ENCODE data around the gene DDX4.
"Not testable (repeated sequence)": the region's sequence is repeated elsewhere in the genome, so short reads cannot be mapped to it uniquely, and the experiment has no call there.

The DDX4 gene

DNA sequence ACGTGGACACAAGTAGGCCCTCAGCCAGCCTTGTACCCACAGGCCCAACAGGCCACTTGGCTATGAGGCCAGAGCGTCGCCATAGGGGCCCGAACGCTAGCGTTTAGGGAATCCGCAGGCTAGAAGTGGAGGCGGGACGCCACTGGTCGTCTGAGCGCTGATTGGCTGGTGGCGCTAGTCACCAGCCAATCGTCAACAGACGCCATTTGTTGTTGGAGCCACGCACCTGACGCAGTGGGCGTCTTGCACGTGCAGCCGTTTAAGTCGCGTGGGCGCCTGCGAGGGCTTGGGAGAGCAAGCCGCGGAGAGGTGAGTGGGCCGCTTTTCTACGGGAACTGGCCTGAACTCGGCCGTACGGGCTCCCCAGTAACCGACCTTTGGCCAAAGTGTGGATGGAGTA is at the start of gene DDX4:
TSS of gene DDX4 (plus strand) at position 269 of the 400 bp plus-strand sequence. CDS start 903 bp downstream, outside the sequence.
- no peak for DNase-seq (ENCODE audit: low read depth in 2 of 2)

DNA sequence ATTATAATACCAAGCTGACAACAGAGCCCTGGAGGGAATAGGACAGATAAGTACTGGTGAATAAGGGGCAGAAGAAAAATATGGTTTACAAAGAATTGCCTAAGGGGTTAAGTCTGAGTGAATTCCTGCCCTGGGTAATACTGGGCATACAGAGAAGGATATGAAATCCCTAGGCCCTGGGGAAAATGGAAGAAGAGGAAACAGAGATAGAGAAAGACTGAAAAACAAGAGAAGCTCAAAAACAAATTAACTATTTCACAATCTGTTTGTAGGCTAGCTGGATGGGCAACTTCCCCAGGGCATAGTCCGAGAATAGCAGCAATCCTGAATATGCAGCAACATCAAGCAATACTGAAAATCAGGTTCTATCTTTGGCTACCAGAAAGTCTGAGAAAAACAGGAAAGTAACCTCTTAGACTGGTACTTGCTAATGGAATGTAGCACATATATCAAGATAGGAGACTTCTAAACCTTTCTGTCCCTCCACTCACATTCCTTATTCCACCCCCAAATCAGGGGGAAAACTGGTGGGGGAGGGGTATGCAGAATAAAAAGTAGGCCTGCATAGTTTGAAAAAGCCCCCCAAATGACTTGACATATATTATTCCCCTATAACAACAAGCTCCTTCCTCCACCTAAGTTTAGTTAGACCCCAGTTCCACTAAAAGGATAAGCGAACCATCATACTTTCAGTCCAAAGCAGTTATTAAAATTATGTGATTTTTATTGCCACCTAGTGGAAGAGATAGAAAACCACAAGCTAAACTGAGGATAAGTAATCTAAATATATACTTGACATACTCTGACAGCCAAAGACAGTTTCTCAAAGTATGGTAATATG is 46.4 kb upstream of the DDX4 start:
- no peak for DNase-seq (ENCODE audit: low read depth in 2 of 2)

DNA sequence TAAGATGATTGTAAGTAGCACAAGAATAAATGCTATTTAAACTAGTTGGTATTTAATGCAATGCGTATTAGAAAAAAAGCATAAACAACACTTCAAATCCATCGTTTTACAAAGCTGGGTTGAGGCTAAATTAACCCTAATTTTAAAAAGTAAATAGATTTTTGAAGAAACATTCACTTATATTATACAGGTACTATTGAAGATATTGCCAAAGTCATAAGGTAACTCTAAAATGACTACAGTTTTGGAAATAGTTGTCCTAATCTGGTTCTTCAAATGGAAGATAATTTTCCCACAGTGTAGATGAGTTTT is 45.8 kb upstream of the DDX4 start:
- no peak for DNase-seq (ENCODE audit: low read depth in 2 of 2)

DNA sequence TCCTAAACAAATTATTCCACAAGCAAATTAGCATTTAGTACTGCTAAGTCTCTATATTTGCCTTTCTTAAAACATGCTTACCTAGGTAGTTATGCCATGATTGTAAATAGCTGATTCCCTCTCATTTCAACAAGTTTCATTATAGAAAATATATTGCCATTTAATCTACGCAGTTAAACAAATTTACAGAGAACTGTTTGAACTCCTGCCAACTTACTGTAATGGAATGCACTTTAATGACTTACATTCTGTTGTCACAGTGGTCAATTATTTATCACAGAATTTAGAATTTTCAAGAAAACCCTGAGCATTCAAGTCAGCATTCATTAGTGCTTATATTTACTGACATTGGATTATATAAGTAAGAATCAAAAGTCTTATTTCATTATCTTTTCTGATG is 45.4 kb upstream of the DDX4 start:
- no peak for DNase-seq (ENCODE audit: low read depth in 2 of 2)

DNA sequence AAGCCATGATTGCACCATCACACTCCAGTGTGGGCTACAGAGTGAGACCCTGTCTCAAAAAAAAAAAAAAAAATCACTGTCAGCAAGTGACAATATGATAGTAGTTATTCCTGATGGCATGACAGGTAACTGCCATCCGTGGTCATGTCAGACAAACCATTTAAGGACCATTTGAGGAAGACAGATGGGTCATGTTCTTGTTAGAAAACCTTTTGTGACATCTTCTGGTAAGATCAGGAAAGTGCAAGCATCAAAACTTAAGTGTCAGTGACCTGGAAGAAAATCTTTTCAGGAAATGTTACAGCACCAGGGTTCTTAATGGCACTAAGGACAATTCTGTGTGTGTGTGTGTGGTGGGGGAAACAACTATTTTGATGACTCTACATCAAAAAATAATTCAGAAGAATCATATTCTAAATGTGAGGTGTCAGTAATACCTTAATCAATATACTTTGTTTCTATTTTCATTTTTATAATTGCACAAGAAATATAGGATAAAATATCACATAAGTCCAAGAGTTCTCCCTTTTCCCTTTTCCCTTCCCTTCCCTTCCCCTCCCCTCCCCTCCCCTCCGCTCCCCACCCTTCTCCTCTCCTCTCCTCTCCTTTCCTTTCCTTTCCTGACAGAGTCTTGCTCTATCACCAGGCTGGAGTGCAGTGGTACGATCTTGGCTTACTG is 43.6 kb upstream of the DDX4 start:
- DNase-seq (ENCODE audit: low read depth in 2 of 2), result no peak

DNA sequence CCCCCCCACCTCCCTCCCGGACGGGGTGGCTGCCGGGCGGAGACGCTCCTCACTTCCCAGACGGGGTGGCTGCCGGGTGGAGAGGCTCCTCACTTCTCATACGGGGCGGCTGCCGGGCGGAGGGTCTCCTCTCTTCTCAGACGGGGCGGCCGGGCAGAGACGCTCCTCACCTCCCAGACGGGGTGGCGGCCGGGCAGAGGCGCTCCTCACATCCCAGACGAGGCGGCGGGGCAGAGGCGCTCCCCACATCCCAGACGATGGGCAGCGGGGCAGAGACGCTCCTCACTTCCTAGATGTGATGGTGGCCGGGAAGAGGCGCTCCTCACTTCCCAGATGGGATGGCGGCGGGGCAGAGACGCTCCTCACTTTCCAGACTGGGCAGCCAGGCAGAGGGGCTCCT is 41.2 kb upstream of the DDX4 start:
- not testable (repeated sequence) for DNase-seq (ENCODE audit: low read depth in 2 of 2)

DNA sequence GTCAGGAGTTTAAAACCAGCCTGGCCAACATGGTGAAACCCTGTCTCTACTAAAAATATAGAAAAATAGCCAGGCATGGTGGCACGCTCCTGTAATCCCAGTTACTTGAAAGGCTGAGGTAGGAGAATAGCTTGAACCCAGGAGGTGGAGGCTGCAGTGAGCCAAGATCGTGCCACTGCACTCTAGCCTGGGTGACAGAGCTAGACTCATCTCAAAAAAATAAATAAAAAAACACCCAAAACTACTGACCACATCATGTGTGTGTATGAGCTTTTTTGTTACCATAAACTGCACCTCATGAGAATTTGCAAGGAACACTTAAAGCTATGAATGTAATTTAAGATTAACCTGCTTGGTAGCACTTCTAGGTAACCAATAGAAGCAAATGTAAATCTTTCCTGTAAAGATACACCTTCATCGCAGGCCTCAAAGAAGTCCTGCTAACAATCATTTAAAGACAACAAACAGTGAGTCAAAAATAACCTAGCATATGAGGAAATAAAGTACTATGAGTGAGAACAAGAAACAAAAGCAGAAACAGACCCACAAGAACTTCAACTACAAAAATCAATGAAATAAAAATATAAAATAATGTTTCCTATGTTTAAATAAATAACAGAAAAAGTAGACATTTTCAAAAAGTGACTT is 38.7 kb upstream of the DDX4 start:
- DNase-seq (ENCODE audit: low read depth in 2 of 2), result no peak

DNA sequence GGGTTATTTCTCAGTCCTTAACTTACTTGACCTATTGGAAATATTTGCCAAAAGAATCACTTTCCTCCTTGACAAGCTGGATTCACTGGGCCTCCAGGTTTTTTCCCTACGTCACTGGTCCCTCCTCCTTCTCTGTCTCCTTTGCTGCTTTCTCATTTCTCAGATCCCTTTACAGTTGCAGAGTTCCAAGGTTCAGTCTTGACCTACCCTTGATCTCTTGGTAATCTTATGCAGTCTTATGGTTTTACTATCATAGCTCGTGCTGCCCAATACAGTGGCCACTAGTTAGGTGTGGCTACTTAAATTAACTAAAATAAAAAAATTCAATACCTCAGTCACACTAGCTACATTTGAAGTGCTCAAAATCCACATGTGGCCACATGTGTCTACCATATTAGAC is 37.1 kb upstream of the DDX4 start:
- DNase-seq (ENCODE audit: low read depth in 2 of 2), result no peak

DNA sequence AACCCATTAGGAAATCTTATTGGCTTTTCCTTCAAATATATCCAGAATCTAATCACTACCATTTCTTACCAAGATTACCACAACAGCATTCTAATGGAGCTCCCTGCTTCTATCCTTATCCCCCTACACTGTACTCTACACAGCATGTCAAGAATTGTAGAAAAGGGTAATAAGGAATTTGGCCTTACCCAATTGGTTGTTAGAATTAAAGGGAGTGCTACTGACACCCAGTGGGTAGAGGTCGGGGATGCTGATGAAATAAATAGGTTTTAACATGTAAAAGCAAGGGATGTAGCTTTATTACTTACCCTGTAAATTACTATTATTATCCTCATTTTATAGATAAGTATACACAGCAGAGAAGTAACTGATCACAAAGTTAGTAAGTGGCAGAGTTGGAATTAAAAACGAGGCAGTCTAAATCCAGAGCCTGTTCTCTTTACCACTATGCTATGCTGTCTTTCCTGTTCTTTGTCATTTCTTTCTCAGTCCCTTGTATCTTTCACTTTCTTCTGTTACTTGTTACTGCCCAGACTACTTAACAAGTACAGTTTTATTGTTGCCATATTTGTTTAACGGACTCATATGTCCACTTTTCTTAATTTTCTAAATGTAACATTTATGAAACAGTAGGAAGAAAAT is 36.3 kb upstream of the DDX4 start:
- DNase-seq (ENCODE audit: low read depth in 2 of 2), result no peak

DNA sequence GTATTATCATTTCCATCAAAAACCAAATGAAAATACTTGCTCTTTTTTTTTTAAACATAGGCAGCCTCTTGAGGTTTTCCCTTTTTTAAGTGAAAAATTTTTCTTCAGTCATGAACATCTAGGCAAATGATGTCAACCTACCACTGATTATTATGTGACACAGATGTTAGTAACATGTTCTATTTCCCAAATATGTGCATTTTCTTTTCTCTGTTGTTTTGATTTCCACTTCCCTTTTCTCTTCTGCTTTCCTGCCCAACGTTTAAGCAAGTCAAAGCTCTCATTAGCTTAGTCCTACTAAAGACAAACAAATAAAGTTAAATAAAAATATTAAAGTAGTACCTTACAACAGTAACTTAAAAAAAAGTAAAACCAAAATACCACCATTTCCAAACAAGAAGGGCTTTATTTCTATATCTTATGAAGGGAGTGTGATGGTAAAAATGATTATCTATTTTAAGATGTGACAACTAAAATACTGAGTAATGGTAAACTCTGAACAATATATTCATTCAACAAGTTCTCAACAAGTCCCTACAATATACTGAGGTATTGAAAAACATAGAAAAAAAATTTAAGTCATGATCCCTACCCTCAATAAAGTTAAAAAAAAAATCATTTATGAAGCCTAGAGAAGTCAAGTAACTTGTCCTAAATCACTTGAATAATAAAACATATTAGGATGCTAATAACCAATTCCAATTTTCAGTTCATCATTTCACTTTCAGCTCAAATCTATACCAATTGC is 35.1 kb upstream of the DDX4 start:
- DNase-seq (ENCODE audit: low read depth in 2 of 2), result no peak

DNA sequence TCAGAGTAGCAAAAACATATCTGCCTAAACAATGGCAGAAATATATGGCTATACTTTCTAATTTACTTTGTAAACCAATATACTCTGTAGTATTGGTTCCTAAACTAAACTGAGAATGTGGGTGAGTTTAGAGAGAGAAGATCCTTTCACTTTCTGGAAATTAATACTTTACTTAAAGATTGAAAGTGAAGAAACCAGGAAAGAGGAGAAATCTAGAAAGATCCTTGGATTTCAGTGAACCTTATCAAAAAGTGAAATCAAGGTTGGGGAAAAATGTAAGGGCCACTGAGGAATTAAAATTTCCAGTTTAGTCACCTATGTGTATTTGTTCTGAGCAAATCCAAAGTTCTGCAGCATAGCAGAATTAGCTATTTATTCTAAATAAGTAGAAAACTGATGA is 31.6 kb upstream of the DDX4 start:
- DNase-seq (ENCODE audit: low read depth in 2 of 2), result no peak

DNA sequence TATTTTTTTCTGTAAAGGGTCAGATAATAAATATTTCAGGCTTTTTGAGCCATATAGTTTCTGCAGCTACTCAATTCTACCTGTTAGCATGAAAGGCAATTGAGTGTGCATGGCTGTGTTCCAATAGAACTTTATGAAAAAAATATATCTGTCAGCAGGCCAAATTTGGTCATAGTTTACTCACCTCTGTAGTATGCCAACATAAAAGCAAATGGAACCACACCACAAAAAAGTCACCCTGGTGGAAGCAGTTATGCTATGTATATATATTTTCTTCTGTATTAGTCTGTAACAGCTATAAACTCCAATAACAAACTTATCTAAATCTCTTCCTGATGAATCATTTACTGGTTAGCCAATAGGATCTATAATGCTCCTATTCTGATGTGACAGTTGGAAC is 29.1 kb upstream of the DDX4 start:
- no peak for DNase-seq (ENCODE audit: low read depth in 2 of 2)

DNA sequence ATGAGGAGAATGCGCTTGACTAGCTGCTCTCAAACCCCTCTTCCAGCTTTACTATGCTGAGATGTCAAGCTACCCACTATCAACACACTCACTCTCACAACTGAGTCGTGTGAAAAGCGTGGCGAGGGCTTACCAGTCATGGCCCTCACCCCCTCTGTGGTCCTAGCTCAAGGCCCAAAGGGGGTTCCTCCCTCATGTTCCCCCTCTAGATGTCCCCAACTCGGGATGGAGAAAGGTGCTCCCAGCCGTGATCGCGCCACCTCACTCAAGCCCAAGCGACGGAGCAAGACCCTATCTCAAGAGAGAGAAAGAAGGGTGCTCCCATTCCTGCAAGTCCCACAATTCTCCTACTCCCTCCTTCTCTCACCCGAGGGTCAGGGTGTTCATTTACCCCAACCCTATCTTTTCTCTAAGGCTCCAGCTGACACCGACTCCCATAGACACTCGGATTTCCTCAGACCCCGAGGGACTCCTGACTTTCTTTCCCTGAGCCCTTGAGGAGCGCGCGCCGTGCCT is 26.3 kb upstream of the DDX4 start:
- DNase-seq (ENCODE audit: low read depth in 2 of 2), result no peak

DNA sequence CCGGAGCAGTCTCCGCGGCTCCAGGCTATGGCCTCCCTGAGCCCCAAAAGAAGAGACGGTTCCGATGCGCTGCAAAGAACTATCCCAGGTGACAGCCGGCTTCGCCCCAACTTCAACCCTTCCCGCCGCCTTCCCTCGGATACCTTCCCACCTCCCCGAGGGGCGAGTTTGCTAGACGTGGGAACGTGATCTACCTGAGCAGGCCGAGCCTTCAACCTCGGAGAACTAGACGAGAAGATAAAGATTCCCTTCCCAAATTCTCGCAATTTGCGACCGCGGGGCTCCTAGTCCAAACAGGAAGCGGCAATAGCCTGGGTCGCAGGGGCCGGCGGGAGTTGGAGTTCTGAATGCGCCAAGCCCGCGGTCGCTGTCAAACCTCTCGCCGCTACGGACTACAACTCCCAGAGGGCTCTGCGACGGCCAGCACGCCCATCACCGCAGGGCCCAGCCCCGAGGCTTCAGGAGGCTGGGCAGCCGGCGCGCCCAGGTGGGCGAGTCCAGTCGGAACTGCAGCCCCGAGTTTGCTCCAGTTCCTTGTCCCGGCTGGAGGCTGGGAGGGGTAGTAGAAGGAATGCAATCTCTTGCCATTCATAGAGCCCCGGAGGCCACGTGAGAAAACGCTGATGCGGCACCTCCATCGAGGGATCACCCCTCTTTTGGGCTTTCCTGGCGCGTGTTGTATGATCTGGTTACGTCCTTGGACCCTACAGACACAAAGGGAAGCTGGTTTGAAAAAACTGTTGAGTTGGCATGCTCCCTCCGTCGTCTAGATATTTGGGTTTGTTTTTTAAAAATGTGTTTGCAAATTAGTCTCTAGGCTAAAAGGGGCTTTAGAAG is 25.6 kb upstream of the DDX4 start, which contains the start of gene SLC38A9:
TSS of gene SLC38A9 (minus strand) at position 302 of the 837 bp plus-strand sequence. CDS start 14,366 bp downstream, outside the sequence.
- peak; percentile 85 to 88 for DNase-seq (ENCODE audit: low read depth in 2 of 2)

DNA sequence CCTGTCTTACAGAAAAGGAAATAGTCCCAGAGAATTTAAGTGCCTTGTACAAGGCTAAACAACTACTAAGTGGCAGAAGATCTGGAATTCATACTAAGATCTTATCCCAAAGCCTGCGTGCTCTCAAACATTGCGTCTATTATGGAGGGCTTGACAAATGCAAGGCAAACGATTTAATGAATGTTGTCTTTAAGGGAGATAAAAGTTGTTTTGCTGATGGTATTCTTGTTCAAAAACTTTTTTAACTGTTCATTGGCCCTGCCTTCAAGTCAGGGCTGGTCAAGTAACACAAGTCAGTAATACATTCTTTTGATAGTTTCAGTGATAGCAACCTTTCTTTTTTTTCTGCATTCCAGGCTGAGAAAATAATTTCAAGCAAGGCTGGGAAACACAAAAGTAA is 24.0 kb upstream of the DDX4 start:
- DNase-seq (ENCODE audit: low read depth in 2 of 2), result no peak

DNA sequence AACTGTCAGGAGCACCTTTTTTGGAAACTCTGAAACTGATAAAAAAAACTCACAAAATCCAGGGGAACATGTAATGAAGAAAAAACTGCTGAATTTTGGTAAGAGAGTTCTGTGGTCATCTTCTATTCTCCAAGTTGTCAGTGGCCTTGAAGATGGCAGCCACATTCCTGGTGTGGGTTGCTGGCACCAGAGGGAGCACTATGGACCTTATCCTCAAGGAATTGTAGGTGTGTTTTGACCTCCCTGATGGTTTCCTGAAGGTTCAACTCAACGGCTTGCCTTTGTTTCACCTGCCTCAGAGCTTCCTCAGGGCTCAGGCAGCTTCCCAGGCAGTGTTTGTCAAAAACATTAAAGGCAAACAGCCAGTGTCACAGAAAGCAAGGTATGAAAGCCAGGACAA is 23.5 kb upstream of the DDX4 start:
- DNase-seq (ENCODE audit: low read depth in 2 of 2), result no peak

DNA sequence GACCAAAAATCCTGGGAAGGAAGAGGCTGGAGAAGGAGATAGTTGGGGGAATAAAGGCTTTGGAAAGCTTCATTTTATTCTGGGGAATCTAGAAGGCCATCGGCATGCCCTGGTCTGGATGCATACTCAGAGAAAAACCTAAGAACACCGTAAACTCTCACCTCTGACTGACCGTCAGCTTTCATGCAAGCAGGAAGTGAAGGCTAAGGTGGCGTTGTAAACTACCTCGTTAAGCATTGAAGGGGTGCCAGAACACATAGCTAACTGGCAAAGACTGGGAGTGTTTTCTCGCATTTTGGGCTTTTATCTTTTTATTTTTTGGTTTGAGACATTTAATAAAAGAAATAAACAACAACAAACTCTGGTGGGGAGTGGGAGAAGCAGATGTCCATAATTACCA is 23.1 kb upstream of the DDX4 start:
- DNase-seq (ENCODE audit: low read depth in 2 of 2), result no peak

DNA sequence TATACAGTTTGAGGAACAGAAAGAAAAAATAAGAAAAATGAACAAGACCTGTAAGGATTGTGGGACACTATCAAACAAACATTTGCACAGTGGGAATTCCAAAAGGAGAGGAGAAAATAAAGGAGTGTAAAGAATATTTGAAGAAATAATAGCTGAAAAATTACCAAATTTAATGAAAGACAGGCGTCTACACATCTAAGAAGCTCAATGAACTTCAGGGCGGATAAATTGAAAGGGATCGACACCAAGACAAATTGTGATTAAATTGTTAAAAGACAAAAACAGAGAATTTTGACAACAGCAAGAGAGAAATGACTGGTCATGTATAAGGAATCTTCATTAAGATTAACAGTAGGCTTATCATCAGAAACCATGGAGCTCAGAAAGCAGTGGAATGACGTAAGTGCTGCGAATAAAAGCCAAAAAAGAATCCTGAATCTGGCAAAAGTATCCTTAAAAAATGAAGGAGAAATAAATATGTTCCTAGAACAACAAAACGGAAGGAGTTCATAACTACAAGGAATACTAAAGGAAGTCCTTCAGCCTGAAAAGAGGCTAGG is 22.3 kb upstream of the DDX4 start:
- no peak for DNase-seq (ENCODE audit: low read depth in 2 of 2)

DNA sequence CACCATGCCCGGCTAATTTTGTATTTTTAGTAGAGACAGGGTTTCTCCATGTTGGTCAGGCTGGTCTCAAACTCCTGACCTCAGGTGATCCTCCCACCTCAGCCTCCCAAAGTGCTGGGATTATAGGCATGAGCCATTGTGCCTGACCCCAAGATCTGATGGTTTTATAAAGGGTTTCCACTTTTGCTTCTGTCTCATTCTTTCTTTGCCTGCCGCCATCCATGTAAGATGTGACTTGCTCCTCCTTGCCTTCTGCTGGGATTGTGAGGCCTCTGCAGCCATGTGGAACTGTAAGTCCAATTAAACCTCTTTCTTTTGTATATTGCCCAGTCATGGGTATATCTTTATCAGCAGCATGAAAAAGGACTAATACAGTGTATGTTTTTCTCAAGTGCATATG is 18.8 kb upstream of the DDX4 start:
- DNase-seq (ENCODE audit: low read depth in 2 of 2), result not testable (repeated sequence)

DNA sequence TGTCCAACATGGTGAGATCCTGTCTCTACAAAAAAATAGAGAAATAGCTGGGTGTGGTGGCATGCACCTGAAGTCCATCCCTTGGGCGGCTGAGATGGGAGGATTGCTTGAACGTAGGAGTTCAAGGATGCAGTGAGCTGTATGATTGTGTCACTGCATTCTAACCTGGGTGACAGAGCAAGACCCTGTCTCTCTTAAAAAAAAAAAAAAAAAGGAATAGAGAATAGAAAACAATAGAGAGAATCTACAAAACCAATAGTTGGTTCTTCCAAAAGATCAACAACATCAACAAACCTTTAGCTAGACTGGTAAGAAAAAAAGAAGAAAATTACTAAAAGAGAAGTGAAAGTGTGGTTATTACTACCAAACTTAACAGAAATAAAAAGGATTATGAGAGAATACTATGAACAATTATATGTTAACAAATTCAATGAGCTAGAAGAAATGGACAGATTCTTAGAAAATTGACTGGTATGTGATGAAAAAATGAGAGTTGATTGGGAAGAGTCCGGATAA is 17.6 kb upstream of the DDX4 start:
- no peak for DNase-seq (ENCODE audit: low read depth in 2 of 2)
